ENCODE measurements around the gene MRPL34.

MRPL34 gene

GRCh38 chr19:17330262-17331044 is 24.8 kb downstream of the MRPL34 start:
- H3K4me1 ChIP-seq (ENCODE audit: insufficient read depth, low read length, severe bottlenecking) = peaks cover 19% of the 10 kb centered on the region
- H3K36me3 ChIP-seq (ENCODE audit: insufficient read depth, low read length) = peaks cover 5% of the 10 kb centered on the region; the same call in 1 of the 2 replicates

GRCh38 chr19:17331045-17331558 is 25.4 kb downstream of the MRPL34 start:
- H3K4me2 ChIP-seq (ENCODE audit: low read length) = no peak overlapping the region
- no peak overlapping the region for H3K27ac ChIP-seq (ENCODE audit: low read depth, low read length, poor library complexity, severe bottlenecking)
- H3K36me3 ChIP-seq (ENCODE audit: insufficient read depth, low read length) = peaks cover 5% of the 10 kb centered on the region; the same call in 1 of the 2 replicates
- H3K79me2 ChIP-seq (ENCODE audit: insufficient read depth, low read length) = no peaks in the 10 kb centered on the region
- no peaks in the 10 kb centered on the region for H3K9me2 ChIP-seq (ENCODE audit: low read depth, low read length)
- no peak overlapping the region for H3K4me3 ChIP-seq (ENCODE audit: low read depth, low read length, poor library complexity, severe bottlenecking)
- H2AFZ ChIP-seq (ENCODE audit: low read length) = no peak overlapping the region
- no peaks in the 10 kb centered on the region; the same call in 1 of the 2 replicates for H3K27me3 ChIP-seq (ENCODE audit: insufficient read depth, low read length)
- H4K20me1 ChIP-seq (ENCODE audit: insufficient read depth, low read length) = no peaks in the 10 kb centered on the region
- no peaks in the 10 kb centered on the region for H3K9me3 ChIP-seq (ENCODE audit: low read length)
- H3K4me1 ChIP-seq (ENCODE audit: insufficient read depth, low read length, severe bottlenecking) = peaks cover 19% of the 10 kb centered on the region
- no peak overlapping the region for H3K9ac ChIP-seq (ENCODE audit: low read length)
- no peaks in the 10 kb centered on the region for H3F3A ChIP-seq (ENCODE audit: insufficient read depth, low read length)
- no peak for TF ChIP-seq CTCF (IDR thresholded peaks at IDR 0.05; ENCODE audit: low read length)
- no peak for TF ChIP-seq EZH2 (IDR thresholded peaks at IDR 0.05; ENCODE audit: borderline replicate concordance, low read length)

More at GRCh38 chr19:17330262-17331044, 24.8 kb downstream of the MRPL34 start:
- no peaks in the 10 kb centered on the region; the same call in 1 of the 2 replicates for H3K27me3 ChIP-seq (ENCODE audit: insufficient read depth, low read length)
- no peak for TF ChIP-seq CTCF (IDR thresholded peaks at IDR 0.05; ENCODE audit: low read length)
- no peak for TF ChIP-seq EZH2 (IDR thresholded peaks at IDR 0.05; ENCODE audit: borderline replicate concordance, low read length)
- no peak overlapping the region for H3K27ac ChIP-seq (ENCODE audit: low read depth, low read length, poor library complexity, severe bottlenecking)
- H2AFZ ChIP-seq (ENCODE audit: low read length) = no peak overlapping the region
- no peaks in the 10 kb centered on the region for H3K9me2 ChIP-seq (ENCODE audit: low read depth, low read length)
- no peaks in the 10 kb centered on the region for H4K20me1 ChIP-seq (ENCODE audit: insufficient read depth, low read length)
- H3K79me2 ChIP-seq (ENCODE audit: insufficient read depth, low read length) = no peaks in the 10 kb centered on the region
- H3K4me2 ChIP-seq (ENCODE audit: low read length) = no peak overlapping the region
- H3F3A ChIP-seq (ENCODE audit: insufficient read depth, low read length) = no peaks in the 10 kb centered on the region
- no peaks in the 10 kb centered on the region for H3K9me3 ChIP-seq (ENCODE audit: low read length)
- no peak overlapping the region for H3K4me3 ChIP-seq (ENCODE audit: low read depth, low read length, poor library complexity, severe bottlenecking)
- no peak overlapping the region for H3K9ac ChIP-seq (ENCODE audit: low read length)

- H4K20me1 ChIP-seq (ENCODE audit: insufficient read depth, low read length) = no peaks in the 10 kb centered on the region
Observed at GRCh38 chr19:17332360-17332676, 26.6 kb downstream of the MRPL34 start.

More at GRCh38 chr19:17332360-17332676, 26.6 kb downstream of the MRPL34 start:
- no peaks in the 10 kb centered on the region for H3F3A ChIP-seq (ENCODE audit: insufficient read depth, low read length)
- no peaks in the 10 kb centered on the region; the same call in 1 of the 2 replicates for H3K27me3 ChIP-seq (ENCODE audit: insufficient read depth, low read length)
- peaks cover 5% of the 10 kb centered on the region; the same call in 1 of the 2 replicates for H3K36me3 ChIP-seq (ENCODE audit: insufficient read depth, low read length)
- H2AFZ ChIP-seq (ENCODE audit: low read length) = no peak overlapping the region
- no peak overlapping the region for H3K4me3 ChIP-seq (ENCODE audit: low read depth, low read length, poor library complexity, severe bottlenecking)
- no peaks in the 10 kb centered on the region for H3K9me2 ChIP-seq (ENCODE audit: low read depth, low read length)
- TF ChIP-seq CTCF (IDR thresholded peaks at IDR 0.05; ENCODE audit: low read length) (no peak), EZH2 (IDR thresholded peaks at IDR 0.05; ENCODE audit: borderline replicate concordance, low read length) (no peak)
- no peak overlapping the region for H3K4me2 ChIP-seq (ENCODE audit: low read length)
- no peaks in the 10 kb centered on the region for H3K79me2 ChIP-seq (ENCODE audit: insufficient read depth, low read length)
- H3K9me3 ChIP-seq (ENCODE audit: low read length) = no peaks in the 10 kb centered on the region
- H3K9ac ChIP-seq (ENCODE audit: low read length) = no peak overlapping the region
- H3K27ac ChIP-seq (ENCODE audit: low read depth, low read length, poor library complexity, severe bottlenecking) = no peak overlapping the region
- H3K4me1 ChIP-seq (ENCODE audit: insufficient read depth, low read length, severe bottlenecking) = peaks cover 23% of the 10 kb centered on the region

Data from OCI-LY1 (cell line).